ENCODE results near the gene CAMKV.

DNA sequence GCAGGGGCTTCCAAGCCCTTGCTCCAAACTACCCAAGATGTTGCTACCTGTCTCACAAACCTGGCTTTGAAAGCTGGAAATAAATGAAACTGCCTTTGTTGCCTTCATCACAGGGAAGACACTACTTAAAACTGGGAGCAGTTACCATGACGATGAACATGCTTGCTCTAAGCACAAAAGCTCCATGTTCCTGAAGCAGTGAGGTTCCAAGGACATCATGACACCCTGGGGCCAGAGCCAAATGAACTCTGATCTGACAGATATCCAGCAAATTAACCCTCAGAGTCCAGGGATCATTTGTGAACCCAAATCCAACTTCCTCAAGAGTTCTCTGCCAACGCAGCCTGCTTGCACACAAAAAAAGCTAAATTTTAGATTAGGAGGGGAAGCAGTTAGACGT is 24.0 kb downstream of the CAMKV start:
- TF ChIP-seq, protein P1, sequence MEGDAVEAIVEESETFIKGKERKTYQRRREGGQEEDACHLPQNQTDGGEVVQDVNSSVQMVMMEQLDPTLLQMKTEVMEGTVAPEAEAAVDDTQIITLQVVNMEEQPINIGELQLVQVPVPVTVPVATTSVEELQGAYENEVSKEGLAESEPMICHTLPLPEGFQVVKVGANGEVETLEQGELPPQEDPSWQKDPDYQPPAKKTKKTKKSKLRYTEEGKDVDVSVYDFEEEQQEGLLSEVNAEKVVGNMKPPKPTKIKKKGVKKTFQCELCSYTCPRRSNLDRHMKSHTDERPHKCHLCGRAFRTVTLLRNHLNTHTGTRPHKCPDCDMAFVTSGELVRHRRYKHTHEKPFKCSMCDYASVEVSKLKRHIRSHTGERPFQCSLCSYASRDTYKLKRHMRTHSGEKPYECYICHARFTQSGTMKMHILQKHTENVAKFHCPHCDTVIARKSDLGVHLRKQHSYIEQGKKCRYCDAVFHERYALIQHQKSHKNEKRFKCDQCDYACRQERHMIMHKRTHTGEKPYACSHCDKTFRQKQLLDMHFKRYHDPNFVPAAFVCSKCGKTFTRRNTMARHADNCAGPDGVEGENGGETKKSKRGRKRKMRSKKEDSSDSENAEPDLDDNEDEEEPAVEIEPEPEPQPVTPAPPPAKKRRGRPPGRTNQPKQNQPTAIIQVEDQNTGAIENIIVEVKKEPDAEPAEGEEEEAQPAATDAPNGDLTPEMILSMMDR (IDR thresholded peaks at IDR 0.05) = no peak
- no peak for TF ChIP-seq POLR2A (IDR thresholded peaks at IDR 0.05)
